ENCODE results near the gene USP28.

GRCh38 chr11:113808931-113809330, 66.4 kb downstream of the USP28 start:
- TF ChIP-seq, protein P1, sequence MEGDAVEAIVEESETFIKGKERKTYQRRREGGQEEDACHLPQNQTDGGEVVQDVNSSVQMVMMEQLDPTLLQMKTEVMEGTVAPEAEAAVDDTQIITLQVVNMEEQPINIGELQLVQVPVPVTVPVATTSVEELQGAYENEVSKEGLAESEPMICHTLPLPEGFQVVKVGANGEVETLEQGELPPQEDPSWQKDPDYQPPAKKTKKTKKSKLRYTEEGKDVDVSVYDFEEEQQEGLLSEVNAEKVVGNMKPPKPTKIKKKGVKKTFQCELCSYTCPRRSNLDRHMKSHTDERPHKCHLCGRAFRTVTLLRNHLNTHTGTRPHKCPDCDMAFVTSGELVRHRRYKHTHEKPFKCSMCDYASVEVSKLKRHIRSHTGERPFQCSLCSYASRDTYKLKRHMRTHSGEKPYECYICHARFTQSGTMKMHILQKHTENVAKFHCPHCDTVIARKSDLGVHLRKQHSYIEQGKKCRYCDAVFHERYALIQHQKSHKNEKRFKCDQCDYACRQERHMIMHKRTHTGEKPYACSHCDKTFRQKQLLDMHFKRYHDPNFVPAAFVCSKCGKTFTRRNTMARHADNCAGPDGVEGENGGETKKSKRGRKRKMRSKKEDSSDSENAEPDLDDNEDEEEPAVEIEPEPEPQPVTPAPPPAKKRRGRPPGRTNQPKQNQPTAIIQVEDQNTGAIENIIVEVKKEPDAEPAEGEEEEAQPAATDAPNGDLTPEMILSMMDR (IDR thresholded peaks at IDR 0.05) = no peak
- TF ChIP-seq POLR2A (IDR thresholded peaks at IDR 0.05) = no peak
